Measurements from ENCODE around the gene NCK2.

NCK2 gene

GRCh38 chr2:105857076-105857740, 112.5 kb downstream of the NCK2 start:
- DNase-seq: peak in 1 of 2 experiments; percentile 62

DNA sequence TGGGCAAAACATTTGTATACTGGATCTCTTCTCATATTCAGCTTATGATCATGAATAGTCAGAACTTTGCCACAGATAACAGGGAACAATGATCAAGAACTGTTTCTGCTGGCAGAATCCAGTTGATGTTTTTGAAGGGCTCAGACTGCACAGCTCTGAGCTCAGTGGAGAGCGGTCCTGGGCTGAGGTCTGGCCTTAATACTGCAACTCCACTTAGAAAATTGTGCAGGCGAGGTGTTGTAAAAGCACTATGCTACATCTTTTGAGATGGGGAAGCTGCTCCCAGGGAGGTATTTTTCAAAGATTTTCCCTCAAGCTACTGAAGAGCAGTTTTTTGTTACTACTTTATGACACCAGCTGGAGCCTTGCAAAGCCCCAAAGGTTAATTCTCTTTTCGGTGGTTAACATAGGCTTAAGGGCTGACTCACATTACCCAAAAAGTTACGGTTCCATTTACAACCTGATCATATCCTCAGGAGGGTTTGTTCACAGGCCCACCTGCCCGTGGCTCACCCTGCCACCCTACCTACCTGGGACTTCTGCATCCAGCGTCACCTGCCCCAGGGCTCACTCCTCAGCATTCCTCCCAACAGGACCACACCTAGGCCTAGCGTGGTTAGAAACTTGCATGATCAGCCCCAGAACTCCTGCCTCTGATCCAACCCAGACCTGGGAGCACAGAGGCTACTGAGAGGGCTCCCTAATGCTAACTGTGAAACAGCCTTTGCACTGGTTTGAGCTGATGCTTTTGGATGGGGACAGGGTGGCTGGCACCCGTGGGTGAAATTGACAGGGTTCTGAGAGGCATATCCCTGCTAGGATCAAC, 114.4 kb downstream of the NCK2 start:
- no peak for DNase-seq

DNA sequence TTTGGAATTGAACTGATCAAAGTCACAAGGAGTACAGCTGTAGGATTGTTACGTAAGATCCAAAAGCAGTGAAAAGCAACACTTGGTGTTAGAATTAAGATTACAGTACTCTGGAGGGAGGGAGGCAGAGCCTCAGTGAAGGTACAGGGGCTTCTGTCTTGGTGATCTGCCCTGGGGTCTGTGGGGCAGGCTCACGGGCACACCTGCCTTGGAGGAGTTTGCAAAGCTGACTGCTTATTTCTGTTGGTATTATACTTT, 114.9 kb downstream of the NCK2 start:
- DNase-seq: no peak

DNA sequence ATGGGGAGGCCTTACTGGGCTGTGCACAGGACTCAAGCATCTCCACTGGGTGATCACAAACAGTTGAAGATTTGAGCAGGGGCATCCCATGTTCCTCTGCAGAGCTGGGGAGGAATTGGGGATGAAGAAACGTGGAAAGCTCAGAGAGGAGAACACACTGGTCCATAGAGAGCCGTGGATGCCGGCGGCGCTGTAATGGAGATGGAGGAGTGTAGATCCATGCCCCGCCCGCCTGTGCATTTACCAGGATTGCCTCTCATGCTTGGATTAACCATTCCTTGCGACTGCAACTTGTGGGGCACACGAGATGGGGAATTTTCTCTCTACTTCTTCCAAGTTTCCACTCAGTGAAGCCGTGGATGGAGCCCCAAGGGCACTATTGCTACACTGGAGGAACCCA, 115.9 kb downstream of the NCK2 start:
- no peak for DNase-seq

GRCh38 chr2:105861200-105861599, 116.5 kb downstream of the NCK2 start:
- DNase-seq: no peak

- peak in 1 of 2 experiments; percentile 11 for DNase-seq
Measured at GRCh38 chr2:105862843-105863242, 118.1 kb downstream of the NCK2 start.

GRCh38 chr2:105864262-105864661, 119.5 kb downstream of the NCK2 start:
- no peak for DNase-seq

DNA sequence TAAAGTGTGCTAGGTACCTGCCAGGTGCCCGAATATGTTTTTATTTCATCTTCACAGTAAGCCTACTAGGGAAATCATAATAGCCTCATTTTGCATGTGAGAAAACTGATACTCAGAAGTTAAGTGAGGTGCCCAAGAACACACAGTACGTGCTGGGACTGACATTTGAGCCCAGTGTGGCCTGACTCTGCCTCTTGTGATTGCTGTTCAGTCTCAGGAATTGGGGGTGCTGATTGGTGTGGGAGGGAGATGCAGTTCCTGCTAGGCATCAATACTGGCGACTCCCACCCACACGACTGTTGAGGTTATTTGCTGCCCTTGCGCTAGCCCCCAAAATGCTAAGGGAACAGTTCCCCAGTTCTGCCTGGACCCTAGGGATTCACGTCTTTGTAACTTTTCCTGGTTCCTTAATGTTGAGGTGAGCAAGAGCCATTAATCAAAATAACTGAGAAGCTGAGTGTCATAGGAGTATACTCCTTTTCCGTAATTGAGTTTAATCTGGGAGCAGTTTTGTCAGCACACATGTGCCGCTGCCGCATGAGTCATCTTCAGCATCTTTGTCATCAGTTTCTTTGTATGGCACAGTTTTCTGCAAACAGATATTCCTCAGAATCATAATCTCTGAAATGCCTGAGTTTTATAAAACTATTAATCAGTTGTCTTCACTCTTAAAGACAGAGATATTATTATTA, 120.7 kb downstream of the NCK2 start:
- DNase-seq: no peak

GRCh38 chr2:105866216-105867185, 121.8 kb downstream of the NCK2 start:
- no peak for DNase-seq

- no peak for DNase-seq
Measured at GRCh38 chr2:105867587-105867986, 122.9 kb downstream of the NCK2 start.

DNA sequence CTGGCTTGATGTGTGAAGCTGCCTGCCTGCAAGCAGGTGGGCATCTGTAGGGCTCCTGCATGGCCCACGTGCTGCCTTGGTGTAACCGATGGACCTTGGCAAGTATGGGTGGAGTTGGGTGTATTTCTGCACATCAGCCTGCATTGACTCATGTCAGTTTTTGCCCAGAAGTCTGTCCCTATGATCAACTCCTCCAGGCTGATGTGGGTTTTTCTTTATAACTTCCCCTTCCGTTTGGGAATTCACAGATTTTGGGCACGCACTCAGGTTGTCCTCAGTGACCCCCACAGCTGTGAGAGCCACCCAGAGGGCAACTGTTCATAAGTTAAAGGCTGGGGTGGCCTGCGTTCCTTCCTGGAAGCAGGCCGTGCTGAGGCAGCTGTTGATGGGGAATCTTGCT, 123.3 kb downstream of the NCK2 start:
- no peak for DNase-seq

DNA sequence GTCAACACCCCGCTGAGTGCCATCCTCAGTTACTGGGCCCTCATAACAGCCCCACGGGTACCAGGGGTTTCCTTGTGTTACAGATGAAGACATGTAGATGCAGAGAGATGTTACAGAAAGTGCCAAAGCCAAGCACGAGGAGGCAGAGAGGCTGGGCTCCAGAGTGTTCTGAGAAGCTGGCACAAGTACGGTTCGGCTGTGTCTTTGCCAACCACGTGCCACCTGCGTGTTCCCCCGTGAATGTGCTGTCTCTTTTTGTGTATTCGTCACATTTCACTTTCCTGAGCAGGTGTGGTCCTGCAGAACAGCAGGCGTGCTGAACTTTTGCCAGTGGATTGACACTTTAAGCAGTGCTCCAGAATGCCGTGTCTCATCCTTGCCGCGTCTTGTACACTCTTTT, 124.6 kb downstream of the NCK2 start:
- no peak for DNase-seq

- DNase-seq: no peak
Measured at GRCh38 chr2:105870062-105870461, 125.3 kb downstream of the NCK2 start.

GRCh38 chr2:105870858-105871257, 126.1 kb downstream of the NCK2 start:
- no peak for DNase-seq

- no peak for DNase-seq
Measured at GRCh38 chr2:105872142-105872728, 127.5 kb downstream of the NCK2 start.

GRCh38 chr2:105872830-105873229, 128.1 kb downstream of the NCK2 start:
- no peak for DNase-seq

GRCh38 chr2:105873281-105873680, 128.6 kb downstream of the NCK2 start:
- DNase-seq: no peak

- DNase-seq: no peak
Measured at GRCh38 chr2:105873721-105874120, 129.0 kb downstream of the NCK2 start.

DNA sequence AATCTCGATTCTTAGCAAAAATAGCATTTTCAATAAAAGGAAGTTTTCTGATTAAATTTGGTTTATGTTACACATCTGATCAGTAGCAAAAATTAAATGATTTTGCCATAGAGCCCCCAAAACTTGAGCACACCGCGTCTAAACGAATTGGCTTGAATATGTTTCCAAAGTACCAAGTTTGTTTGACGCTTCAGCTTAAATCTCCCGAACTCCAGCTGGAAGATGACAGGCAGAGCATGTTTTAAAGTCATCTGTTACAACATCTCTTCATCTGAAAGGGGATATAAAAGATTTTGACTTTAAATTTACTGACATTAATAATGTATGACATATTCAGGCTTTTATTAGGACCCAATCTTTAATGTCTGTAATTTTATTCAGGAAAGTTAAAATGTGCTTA, 129.8 kb downstream of the NCK2 start:
- no peak for DNase-seq

DNA sequence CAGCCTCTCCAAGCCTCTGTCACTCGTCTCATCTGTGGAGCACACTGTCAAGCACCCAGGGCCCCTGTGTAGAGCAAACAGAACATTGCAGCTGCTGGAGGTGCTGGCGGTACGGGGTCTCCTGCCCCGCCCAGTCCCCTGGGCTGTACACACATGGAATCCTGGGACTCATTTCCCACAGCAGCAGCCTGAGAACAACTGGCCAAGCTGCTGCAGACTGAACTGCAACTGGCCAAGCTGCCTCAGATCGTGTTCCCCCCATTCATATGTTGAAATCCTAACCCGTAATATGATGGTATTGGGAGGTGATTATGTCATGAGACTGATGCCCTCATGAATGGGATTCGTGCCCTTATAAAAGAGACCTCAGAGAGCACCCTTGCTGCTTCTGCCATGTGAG, 130.5 kb downstream of the NCK2 start:
- no peak for DNase-seq

DNA sequence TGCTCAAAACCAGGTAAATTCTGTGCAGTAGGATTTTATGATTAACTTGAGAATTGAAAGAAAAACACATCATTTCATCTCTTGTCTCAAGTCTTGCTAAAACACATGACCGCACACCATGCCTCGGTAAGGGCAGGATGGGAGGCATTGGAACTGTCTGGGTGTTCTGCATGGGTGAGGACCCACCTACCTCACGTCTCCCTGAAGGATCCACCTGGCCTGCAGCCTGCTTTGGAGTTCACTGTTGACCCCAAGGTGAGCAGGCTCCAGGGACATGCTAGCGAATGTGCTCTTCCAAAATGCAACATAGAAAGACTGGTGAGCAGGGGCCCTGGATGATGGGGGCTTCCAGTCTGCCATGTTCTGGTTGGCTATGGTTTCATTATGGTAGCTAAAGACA, 131.5 kb downstream of the NCK2 start:
- DNase-seq: no peak

- DNase-seq: no peak
Measured at GRCh38 chr2:105877945-105878344, 133.2 kb downstream of the NCK2 start.
